HG02943 (cell line): ENCODE data around the gene PXYLP1.

Source experiments
- ATAC-seq: cut with Tn5 transposase; IDR thresholded peaks from one replicate; pipeline ENCODE4 v1.9.1; 2021; ENCODE audit warnings: mild to moderate bottlenecking, low read depth, moderate library complexity; ENCODE audit not compliant: unreplicated experiment

PXYLP1 gene

DNA sequence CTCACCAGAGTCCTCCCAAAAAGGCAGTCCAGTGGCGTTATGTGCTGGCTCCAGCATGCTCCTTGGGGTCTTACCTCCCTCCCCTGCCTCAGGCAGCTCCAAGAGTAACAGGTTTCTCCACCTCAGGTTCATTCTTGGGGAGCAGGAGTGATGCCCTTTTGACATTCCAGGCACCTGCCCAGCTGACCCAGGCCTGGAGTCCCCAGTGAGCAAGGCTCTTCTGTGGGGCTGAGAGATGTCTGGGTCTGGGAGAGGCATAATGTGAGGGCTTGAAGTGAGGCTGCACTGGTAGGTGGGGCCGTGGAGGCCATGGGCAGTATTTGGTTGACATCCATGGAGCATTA, 15.3 kb downstream of the PXYLP1 start:
- ATAC-seq, result no peak

DNA sequence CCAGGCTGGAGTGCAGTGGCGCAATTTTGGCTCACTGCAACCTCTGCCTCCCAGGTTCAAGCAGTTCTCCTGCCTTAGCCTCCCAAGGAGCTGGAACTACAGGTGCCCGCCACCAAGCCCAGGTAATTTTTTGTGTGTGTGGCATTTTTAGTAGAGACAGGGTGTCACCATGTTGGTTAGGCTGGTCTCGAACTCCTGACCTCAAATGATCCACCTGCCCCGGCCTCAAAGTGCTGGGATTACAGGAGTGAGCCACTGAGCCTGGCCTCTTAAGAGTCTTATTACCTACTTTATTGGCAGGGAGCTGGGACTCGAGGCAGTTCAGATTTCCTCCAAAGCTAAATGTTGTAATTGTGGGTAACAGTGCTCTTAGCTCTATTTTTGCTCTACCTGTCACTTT, 16.4 kb downstream of the PXYLP1 start:
- ATAC-seq, result no peak

- ATAC-seq, result no peak
Observed at GRCh38 chr3:141249041-141249440, 17.4 kb downstream of the PXYLP1 start.

DNA sequence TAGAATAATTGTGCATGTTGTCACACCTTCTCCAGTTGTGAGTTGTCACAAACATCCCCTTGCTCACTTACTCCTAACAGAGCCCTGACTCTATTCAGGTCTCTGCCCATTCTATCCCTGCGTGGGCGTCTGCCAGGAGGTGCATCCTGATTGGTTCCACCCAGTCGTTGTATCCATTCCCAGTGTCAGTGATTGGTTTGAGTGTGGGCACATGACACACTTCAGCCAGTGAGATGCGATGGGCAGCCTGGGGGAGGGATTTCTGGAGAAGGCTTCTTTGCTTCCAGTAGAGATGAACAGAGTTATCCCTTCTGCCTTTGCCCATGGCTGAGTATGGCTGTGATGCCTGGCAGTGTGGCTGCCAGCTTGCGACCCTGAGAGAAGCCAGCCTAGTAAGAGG, 18.7 kb downstream of the PXYLP1 start:
- no peak for ATAC-seq

GRCh38 chr3:141250828-141251227, 19.2 kb downstream of the PXYLP1 start:
- no peak for ATAC-seq

GRCh38 chr3:141253326-141253725, 21.7 kb downstream of the PXYLP1 start:
- ATAC-seq, result no peak

- no peak for ATAC-seq
Observed at GRCh38 chr3:141253811-141254210, 22.2 kb downstream of the PXYLP1 start.

- no peak for ATAC-seq
Observed at GRCh38 chr3:141255137-141255845, 23.7 kb downstream of the PXYLP1 start.

- ATAC-seq, result no peak
Observed at GRCh38 chr3:141255846-141256261, 24.2 kb downstream of the PXYLP1 start.

DNA sequence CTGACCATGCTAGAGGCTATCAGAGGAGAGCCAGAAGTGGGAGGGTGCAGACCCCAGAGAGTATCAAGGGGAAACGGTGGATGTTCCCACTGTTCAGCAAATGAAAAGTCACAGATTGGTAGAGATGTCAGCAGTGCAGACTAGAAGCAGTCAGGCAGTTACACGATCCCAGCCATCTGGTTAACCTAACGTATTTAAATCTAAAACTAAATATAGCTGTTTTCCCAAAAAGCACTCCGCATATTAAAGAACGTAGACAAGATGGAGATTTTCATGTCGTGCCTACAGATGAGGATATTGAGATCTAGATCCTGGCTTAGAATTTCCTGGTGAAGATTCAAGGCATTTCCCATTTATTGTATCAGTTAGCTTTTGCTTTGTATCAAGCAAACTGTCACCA, 25.2 kb downstream of the PXYLP1 start:
- ATAC-seq, result no peak

- ATAC-seq, result no peak
Observed at GRCh38 chr3:141257961-141258360, 26.3 kb downstream of the PXYLP1 start.

DNA sequence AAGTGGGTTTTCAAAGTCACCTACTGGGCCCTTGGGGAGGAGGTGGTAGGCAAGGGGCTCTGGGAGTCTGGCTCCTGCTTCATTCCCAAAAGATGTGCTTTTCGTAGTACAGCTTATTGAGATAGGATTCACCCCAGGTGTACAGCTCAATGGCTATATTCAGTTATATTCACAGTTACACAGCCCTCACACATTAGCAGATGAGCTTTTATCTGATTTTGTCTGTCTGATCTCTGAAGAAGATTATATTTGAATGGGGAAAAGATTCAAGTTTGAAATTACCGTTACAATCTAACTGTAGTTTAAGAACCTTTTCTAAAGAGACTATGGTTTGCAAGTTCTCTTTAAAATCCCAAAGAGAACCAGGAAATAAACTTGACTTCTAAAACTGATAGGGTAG, 27.3 kb downstream of the PXYLP1 start:
- no peak for ATAC-seq

DNA sequence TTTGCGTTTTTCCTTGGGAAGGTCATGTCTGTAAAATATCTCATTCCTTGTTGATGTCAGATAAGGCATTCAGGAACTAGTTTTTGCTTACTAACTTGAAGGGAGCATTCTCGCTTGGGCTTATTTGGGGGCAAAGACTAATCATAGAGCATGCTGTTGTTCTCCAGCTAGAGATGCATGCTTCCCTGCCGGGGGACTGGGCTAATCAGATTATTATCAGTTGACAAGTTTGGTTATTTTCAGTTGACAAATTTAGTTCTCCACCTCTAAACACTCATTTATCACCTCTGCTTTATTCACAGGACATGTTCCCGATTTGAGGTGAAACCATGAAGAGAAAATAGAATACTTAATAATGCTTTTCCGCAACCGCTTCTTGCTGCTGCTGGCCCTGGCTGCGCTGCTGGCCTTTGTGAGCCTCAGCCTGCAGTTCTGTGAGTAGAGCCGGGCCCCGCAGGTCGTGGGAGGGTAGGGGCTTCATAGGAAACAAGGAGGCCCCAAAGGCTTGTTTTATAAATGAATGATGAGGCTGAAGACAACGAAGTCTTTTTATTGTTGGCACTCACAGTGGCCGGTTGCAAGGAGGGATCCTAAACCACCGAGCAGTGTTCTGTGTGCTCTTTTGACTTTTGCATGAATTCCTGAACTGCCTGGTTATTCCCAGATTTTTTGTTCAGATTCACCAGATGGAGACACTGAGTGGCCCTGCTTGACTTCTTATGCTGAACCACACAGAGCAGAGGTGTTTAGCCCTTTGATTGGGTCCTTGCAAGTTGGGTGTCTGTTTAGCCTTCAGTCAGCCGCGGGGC, 28.4 kb downstream of the PXYLP1 start:
- ATAC-seq, result no peak

GRCh38 chr3:141260630-141260927, 29.0 kb downstream of the PXYLP1 start:
- ATAC-seq, result no peak

DNA sequence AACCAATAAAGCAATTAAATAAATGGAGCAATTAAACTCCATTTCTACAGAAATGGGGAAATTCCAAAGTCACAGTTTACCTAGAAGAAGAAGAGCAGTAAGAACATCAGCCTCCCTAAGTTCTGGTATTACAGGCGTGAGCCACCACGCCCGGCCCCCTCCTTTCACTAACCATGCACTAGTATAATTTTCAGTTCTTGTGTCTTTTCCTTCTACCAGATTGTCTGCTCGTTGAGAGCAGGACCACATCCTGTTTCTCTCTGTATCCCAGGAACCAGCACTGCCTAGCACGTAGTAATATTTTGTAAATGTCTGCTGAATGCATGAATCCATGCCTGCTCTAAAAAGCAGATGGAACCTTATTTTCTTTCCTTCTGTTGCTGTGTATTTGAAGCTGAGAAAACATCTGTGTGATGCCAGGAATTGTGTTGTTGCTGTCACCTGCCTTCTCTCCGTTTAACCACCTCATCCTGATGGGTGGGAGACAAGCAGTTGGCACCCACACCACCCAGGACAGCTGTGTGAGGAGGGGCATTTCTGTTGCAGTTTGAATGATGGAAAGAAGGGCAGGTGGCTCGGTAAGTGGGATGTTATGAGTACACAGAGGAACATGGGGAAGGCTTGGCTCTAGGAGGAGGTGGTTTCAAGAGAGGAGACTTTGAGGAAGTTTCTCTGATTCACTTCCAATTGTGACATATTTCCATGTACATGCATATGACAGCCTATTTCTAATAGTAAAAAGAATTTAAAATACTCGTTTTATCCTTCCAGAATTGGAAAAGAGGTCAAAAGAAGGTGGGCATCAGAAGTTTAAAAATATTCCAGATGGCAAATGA, 30.1 kb downstream of the PXYLP1 start:
- ATAC-seq, result no peak

GRCh38 chr3:141262308-141262705, 30.7 kb downstream of the PXYLP1 start:
- ATAC-seq, result no peak

GRCh38 chr3:141266186-141266585, 34.6 kb downstream of the PXYLP1 start:
- ATAC-seq, result no peak

DNA sequence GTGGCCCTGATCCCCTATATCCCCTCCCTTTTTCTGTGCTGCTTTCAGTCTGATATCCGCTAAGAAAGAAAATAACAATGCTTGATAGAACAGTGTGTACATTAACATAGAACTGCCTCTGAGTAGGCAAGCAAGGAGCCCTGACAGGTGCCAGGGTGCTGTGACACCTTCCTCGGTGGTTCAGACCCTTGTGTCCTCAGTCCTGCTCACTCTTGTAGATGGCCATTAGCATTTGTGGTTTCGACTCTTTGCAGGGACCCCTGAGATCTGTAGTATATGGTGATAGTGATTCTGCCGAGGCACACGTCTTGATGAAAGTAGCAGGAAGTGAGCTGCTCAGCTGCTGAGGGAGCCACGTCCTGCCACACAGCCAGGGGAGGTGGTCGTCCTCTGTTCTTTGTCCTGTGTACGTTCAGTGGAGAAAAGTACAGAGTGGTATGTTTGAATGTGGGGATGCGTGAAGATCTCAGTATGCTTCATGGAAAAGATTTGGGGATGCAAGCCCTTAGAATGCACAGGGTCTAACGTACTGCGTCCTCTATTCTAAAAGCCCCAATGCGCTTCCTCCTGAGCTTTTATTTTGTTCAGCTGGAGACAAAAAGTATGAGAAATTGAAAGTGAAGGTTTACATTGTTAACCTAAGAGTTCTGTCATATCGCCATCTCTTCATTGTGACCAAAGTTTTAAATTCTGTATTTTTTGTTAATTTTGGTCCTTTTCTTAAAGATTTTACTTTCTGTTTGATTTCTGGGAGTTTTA, 35.4 kb downstream of the PXYLP1 start:
- peak; percentile 65 for ATAC-seq

GRCh38 chr3:141267629-141268028, 36.0 kb downstream of the PXYLP1 start:
- ATAC-seq, result no peak

DNA sequence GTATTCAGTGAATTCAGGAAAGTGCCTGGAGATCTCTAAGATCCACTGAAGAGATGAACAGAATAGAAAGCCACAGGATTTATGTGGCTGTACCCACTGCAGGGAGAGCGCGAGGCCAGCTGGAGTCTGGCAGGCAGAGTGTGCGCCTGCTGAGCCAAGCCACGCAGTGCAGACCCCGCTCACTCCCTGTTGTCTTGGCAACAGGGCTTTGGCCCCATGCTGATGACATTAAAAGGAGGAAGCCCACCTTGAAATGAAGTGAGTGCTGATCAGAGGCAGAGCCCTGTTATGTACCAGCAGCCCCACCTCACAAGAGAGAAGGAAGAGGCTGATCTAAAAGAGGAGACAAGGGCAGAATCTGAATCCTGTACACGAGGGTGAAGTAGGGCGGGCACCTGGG, 36.7 kb downstream of the PXYLP1 start:
- no peak for ATAC-seq

GRCh38 chr3:141268791-141269190, 37.2 kb downstream of the PXYLP1 start:
- no peak for ATAC-seq
